ENCODE measurements around the gene SMG6.

Gene SMG6

DNA sequence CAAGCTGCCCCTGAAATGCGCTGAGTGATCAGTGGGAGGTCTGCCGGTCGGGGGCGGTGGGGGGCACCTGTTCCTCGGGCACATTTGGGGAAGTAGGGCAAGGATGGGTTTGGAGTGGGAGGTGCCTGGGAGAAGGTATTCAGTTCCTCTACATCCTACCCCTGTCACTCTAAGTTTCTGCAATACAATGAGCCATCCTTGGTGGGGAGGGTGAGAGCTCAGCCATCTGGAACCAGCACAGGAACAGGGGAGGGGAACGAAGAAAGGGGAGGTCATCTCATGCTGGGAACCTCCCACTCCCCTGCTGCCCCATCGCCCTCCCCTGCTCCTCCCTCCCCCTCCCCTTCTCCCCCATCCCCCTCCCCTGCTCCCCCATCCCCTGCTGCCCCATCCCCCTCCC, 269.4 kb downstream of the SMG6 start:
- Mint-ChIP-seq H3K4me3 (no peak overlapping the region), H3K9me3 (no peaks in the 10 kb centered on the region), H3K36me3 (peaks cover 12% of the 10 kb centered on the region), H3K27ac (no peak overlapping the region), H3K27me3 (no peaks in the 10 kb centered on the region), H3K4me1 (peaks cover 17% of the 10 kb centered on the region)
- ATAC-seq (ENCODE audit: low read depth), result no peak
- DNase-seq (ENCODE audit: low spot score in 2 of 2), result no peak

GRCh38 chr17:2033153-2033552, 270.4 kb downstream of the SMG6 start:
- Mint-ChIP-seq H3K4me1 (peaks cover 17% of the 10 kb centered on the region), H3K27ac (no peak overlapping the region), H3K27me3 (peaks cover 1% of the 10 kb centered on the region), H3K9me3 (no peaks in the 10 kb centered on the region), H3K36me3 (peaks cover 12% of the 10 kb centered on the region), H3K4me3 (no peak overlapping the region)
- ATAC-seq (ENCODE audit: low read depth), result no peak
- no peak for DNase-seq (ENCODE audit: low spot score in 2 of 2)

GRCh38 chr17:2030779-2031163, 272.8 kb downstream of the SMG6 start:
- Mint-ChIP-seq H3K4me1 (peaks cover 23% of the 10 kb centered on the region), H3K27me3 (peaks cover 13% of the 10 kb centered on the region), H3K9me3 (no peaks in the 10 kb centered on the region), H3K36me3 (peaks cover 2% of the 10 kb centered on the region), H3K4me3 (peak overlapping the region; percentile 95), H3K27ac (peak overlapping the region; percentile 87)
- no peak for DNase-seq (ENCODE audit: low spot score in 2 of 2)
- peak; percentile 1 for ATAC-seq (ENCODE audit: low read depth)

DNA sequence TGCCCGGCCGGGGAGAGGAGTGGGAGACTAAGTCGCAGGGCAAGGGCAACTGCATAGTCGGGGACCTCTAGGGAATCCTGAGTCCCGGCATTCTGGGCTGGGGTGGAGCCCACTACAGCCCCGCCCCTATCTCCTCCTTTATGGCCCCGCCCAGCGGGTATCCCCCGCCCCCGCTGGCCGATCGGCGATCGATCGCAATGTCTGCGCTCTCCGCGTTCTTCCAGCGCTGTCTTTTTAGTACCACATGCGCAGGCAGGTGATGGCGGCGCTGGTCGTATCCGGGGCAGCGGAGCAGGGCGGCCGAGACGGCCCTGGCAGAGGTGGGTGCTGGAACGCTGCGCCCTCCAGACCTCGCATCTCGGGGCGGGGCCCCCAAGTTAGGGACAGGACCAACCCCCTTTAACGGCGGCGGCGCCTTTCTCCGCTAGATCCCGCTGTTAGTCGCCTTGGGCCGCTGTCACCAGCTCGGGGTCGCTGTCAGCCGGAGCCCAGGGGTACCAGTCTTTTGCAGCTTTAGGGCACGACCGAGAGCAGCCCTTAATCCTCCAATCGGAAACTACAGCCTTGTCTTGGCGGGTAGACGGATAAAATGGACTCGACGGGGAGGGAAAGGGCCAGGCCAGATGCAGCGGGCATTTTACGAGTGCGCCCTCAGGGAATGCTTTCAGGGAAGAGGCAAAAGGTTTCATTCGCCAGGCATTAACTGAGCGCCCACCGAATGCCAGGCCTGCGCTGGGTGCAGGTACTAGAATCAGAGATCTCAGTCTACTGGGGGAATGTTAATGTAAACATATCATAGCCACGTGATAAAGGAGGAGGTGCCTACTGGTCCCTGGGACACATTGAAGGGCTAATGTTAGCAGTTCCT, 273.4 kb downstream of the SMG6 start, which contains the start of gene DPH1:
Gene DPH1 (plus strand): TSS at position 243 of the 868 bp plus-strand sequence. CDS start 17 bp downstream, at position 260.
- Mint-ChIP-seq H3K36me3 (peaks cover 2% of the 10 kb centered on the region), H3K27me3 (peaks cover 16% of the 10 kb centered on the region), H3K4me3 (peak within 1 kb of the TSS; percentile 95), H3K4me1 (peaks cover 25% of the 10 kb centered on the region), H3K27ac (peak within 1 kb of the TSS; percentile 87), H3K9me3 (no peaks in the 10 kb centered on the region)
- ATAC-seq (ENCODE audit: low read depth) (peak; percentile 82), DNase-seq (ENCODE audit: low spot score in 2 of 2) (peak; percentile 80 to 83)

GRCh38 chr17:2028737-2029136, 274.8 kb downstream of the SMG6 start:
- peaks cover 2% of the 10 kb centered on the region for H3K36me3 Mint-ChIP-seq
- H3K27me3 Mint-ChIP-seq, result peaks cover 16% of the 10 kb centered on the region
- no peak for DNase-seq (ENCODE audit: low spot score in 2 of 2)
- no peaks in the 10 kb centered on the region for H3K9me3 Mint-ChIP-seq
- H3K4me1 Mint-ChIP-seq, result peaks cover 18% of the 10 kb centered on the region
- H3K27ac Mint-ChIP-seq, result no peak overlapping the region
- H3K4me3 Mint-ChIP-seq, result no peak overlapping the region
- ATAC-seq (ENCODE audit: low read depth), result no peak

GRCh38 chr17:2028234-2028614, 275.4 kb downstream of the SMG6 start:
- peaks cover 2% of the 10 kb centered on the region for H3K36me3 Mint-ChIP-seq
- no peak for ATAC-seq (ENCODE audit: low read depth)
- H3K27me3 Mint-ChIP-seq, result peaks cover 16% of the 10 kb centered on the region
- no peaks in the 10 kb centered on the region for H3K9me3 Mint-ChIP-seq
- no peak for DNase-seq (ENCODE audit: low spot score in 2 of 2)
- H3K27ac Mint-ChIP-seq, result no peak overlapping the region
- H3K4me1 Mint-ChIP-seq, result peaks cover 20% of the 10 kb centered on the region
- H3K4me3 Mint-ChIP-seq, result no peak overlapping the region

DNA sequence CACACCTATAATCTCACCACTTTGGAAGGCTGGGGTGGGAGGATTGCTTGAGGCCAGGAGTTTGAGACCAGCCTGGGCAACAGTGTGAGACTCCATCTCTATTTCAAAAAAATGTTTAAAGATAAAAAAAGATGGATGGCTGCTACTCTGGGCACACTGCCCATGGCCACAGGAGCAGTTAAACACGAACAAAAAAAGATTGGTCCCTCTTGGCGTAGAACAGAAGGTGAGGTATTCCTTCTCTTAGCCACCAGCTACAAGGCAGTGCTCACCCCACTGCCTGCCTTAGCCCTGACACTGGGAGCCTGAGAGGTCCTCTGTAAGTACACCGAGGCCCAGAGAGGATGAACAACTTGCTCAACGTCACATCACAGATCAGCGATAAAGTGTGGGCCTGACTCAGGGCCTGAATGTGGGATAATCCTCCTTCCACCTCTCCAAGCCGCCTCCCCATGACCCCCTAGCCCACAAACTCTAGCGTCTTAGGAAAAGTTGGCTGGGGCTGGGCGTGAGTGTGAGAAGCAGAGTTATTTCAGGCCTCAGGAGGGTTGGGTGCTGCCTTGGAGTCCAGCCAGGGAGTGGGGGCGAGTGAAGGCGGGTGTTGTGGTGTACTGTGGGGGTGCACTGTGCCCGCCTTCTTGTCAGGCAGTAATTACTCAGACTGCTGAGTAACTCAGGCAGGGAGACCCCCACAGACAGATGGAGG, 275.9 kb downstream of the SMG6 start:
- no peak overlapping the region for H3K27ac Mint-ChIP-seq
- peaks cover 2% of the 10 kb centered on the region for H3K36me3 Mint-ChIP-seq
- H3K4me1 Mint-ChIP-seq, result peaks cover 20% of the 10 kb centered on the region
- ATAC-seq (ENCODE audit: low read depth), result no peak
- no peak overlapping the region for H3K4me3 Mint-ChIP-seq
- no peaks in the 10 kb centered on the region for H3K9me3 Mint-ChIP-seq
- H3K27me3 Mint-ChIP-seq, result peaks cover 16% of the 10 kb centered on the region
- DNase-seq (ENCODE audit: low spot score in 2 of 2), result no peak

GRCh38 chr17:2025622-2026309, 277.8 kb downstream of the SMG6 start:
- Mint-ChIP-seq H3K27me3 (peaks cover 16% of the 10 kb centered on the region), H3K27ac (no peak overlapping the region), H3K36me3 (peaks cover 2% of the 10 kb centered on the region), H3K9me3 (no peaks in the 10 kb centered on the region), H3K4me3 (peak overlapping the region; percentile 87), H3K4me1 (peaks cover 13% of the 10 kb centered on the region)
- DNase-seq (ENCODE audit: low spot score in 2 of 2), result no peak
- ATAC-seq (ENCODE audit: low read depth), result no peak

- Mint-ChIP-seq H3K36me3 (peaks cover 2% of the 10 kb centered on the region), H3K27ac (no peak within 1 kb of the TSS), H3K4me3 (peak within 1 kb of the TSS; percentile 87), H3K9me3 (no peaks in the 10 kb centered on the region), H3K27me3 (peaks cover 16% of the 10 kb centered on the region), H3K4me1 (peaks cover 10% of the 10 kb centered on the region)
- peak; percentile 14 for ATAC-seq (ENCODE audit: low read depth)
- DNase-seq (ENCODE audit: low spot score in 2 of 2), result peak in 1 of 2 donors; percentile 49
Measured at GRCh38 chr17:2025220-2025621, 278.4 kb downstream of the SMG6 start, which contains the start of gene RTN4RL1. RTN4RL1 (minus strand) TSS chr17:2025334; CDS start chr17:2024865, 469 bp downstream.

- peaks cover 10% of the 10 kb centered on the region for H3K4me1 Mint-ChIP-seq
- H3K36me3 Mint-ChIP-seq, result peaks cover 2% of the 10 kb centered on the region
- H3K27ac Mint-ChIP-seq, result no peak overlapping the region
- no peaks in the 10 kb centered on the region for H3K9me3 Mint-ChIP-seq
- H3K4me3 Mint-ChIP-seq, result peak overlapping the region; percentile 46
- peaks cover 16% of the 10 kb centered on the region for H3K27me3 Mint-ChIP-seq
- no peak for ATAC-seq (ENCODE audit: low read depth)
- DNase-seq (ENCODE audit: low spot score in 2 of 2), result no peak
Measured at GRCh38 chr17:2024572-2025219, 278.9 kb downstream of the SMG6 start.

DNA sequence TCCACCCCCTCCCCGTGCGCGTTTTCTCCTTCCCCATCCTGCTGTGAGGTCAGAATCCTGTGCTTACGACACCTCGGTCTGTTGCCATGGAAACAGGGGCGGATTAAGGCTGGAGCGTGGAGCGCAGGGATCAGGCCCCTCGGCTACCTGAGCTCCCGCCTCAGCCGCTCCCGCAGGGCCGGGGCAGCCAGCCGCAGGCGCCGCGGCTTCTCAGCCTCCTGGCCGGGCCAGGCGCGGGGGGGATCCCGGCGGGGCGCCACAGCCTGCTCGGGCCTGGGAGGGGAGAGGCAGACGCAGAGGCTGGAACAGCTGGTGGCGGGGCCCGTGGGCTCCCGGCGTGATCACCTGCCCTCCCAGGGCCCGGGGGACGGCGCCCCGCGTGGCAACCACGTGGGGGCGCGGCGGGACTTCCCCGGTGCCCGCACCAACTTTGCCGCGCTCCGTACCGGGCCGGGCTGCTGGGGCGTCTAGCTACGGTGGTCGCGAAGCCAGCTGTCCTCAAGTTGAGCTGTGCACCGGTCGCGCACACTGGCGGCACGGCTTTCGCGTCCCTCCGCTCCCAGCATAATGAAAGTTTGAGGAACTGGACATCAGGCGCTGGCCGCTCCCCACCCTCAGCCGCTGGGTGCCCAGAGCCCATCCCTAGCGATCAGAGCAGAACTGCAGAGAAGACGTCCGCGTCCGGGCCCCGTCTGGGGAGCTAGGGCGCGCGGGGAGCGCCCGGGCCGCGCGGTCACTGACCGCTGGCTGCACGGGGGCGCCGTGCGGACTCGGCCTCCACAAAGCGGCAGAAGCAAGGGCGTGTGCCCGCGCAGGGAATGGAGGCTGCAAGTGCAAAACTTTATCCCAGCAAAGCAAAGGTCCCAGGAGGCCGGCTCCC, 279.7 kb downstream of the SMG6 start:
- Mint-ChIP-seq H3K36me3 (peaks cover 2% of the 10 kb centered on the region), H3K9me3 (no peaks in the 10 kb centered on the region), H3K27me3 (peaks cover 21% of the 10 kb centered on the region), H3K27ac (no peak overlapping the region), H3K4me1 (peaks cover 10% of the 10 kb centered on the region), H3K4me3 (peak overlapping the region; percentile 70)
- ATAC-seq (ENCODE audit: low read depth) (peak; percentile 63), DNase-seq (ENCODE audit: low spot score in 2 of 2) (peak in 1 of 2 donors; percentile 55)

DNA sequence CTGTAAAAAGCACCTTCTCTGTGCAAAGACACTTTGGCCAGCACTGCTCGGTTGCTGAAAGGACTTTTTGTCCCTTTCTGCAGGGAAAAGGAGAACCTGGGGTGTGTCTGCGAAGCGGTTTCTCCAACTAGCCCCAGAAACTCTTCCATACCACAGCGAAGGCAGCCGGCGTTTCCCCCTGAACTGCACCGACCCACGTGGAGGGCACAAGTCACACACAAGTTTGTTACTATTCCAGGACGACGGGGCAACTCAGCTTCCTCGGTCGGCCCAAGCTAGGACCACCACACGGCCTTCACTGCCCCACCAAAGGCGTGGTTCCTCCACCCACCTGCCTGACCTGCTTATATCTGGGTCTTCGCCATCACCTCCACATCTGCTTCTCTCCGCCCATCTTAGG, 280.3 kb downstream of the SMG6 start:
- H3K27me3 Mint-ChIP-seq, result peaks cover 23% of the 10 kb centered on the region
- no peaks in the 10 kb centered on the region for H3K9me3 Mint-ChIP-seq
- no peak for DNase-seq (ENCODE audit: low spot score in 2 of 2)
- ATAC-seq (ENCODE audit: low read depth), result no peak
- H3K4me1 Mint-ChIP-seq, result peaks cover 10% of the 10 kb centered on the region
- peak overlapping the region; percentile 65 for H3K4me3 Mint-ChIP-seq
- peaks cover 2% of the 10 kb centered on the region for H3K36me3 Mint-ChIP-seq
- H3K27ac Mint-ChIP-seq, result no peak overlapping the region
